ENCODE data around the gene PRKG1.
"Not testable (repeated sequence)": the region's sequence is repeated elsewhere in the genome, so short reads cannot be mapped to it uniquely, and the experiment has no call there.

Gene PRKG1

DNA sequence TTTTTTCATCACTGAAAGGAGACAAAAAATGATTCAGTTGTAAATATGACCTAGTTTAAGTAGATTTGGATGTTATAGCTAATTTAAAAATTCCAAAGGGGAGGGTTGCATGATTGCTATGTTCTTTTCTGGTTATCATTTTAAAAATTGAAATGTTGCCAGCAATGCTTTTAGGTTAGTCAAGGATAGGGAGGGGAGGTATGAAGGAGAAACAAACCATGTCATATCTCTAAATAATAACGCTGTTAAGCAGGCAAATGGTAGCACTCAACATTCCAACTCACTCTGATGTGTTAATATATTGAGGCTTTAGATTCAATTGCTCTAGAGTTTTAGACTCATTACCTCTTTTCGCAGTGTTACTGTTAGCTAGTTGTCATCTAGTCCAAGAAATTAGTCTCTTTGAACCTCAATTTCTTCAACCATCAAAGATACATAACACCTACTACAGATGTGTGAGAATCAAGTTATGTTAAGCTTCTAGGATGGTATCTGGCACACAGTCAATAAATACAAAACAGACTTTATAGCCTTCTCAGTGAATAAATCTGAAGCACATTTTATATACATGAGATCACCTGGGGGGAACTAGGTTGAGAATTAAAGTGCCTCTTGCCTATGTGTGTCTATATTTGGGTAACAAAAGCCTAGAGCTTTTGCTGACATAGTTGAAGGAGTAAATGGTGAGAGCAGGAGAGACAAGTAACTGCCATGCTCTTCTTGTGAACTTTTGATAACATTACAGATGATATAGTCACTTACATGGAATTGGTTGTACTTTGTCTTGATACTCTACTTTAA is 500.2 kb downstream of the PRKG1 start:
- no peak overlapping the region for H3K4me3 ChIP-seq (ENCODE audit: low read depth, low read length)
- TF ChIP-seq CTCF (IDR thresholded peaks at IDR 0.05; ENCODE audit: low read depth, low read length): no peak

DNA sequence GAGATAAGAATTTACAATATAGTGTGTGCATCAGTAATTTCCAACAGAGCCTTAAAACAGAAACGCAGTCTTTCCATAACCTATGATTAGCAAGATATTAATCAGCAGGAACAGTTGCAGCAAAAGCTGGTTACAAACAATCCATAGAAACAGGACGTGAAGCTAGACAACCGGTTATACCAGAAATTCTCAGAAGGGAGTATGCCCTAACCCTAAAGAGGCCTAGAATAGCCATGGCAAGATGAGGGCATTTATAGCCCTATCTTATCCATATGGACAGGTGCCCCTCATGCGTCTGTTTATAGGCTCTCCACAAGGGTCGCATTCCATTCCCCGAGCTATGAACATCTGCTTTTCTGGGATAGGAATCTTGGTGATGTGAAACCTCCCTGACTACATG is 506.9 kb downstream of the PRKG1 start:
- H3K4me3 ChIP-seq (ENCODE audit: low read depth, low read length): not testable (repeated sequence)

DNA sequence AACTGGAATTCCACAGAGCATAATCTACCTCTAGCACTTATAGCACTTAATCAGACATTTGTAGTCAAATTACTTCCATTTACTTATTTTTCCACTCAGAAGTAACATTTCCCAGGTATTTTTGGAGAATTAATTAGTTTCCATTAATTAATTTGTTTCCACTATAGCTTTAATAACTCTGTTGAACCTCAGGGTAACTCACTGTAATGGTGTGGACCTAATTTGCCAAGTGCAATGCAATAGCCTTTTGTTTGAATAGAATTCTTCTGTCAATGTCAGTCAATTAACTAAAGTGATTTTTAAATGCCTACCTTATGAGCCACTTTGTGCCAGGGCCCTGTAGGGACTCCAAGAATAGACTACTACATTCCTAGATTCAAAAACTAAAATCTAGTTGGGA is 509.7 kb downstream of the PRKG1 start:
- TF ChIP-seq CTCF (IDR thresholded peaks at IDR 0.05; ENCODE audit: low read depth, low read length): no peak
- no peak overlapping the region for H3K4me3 ChIP-seq (ENCODE audit: low read depth, low read length)

GRCh38 chr10:51585742-51586141 is 511.5 kb downstream of the PRKG1 start:
- TF ChIP-seq CTCF (IDR thresholded peaks at IDR 0.05; ENCODE audit: low read depth, low read length): no peak
- H3K4me3 ChIP-seq (ENCODE audit: low read depth, low read length): no peak overlapping the region

DNA sequence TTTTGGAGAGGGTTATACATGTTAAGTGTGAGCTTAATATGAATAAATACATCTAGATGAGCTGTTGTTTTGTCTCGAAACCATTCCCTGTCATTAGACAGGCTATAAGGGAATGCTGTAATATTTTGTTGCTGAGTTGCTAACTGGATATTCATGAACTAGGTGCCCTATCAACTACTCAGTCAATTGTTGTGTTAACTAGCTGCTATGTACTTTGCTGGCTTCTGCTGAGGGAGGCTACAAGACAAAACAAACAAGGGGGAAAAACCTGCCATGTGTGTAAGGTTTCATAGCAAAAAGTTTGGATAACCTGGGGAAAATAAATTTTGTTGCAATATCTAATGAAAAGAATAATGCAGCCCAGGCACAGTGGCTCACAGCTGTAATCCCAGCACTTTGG is 514.7 kb downstream of the PRKG1 start:
- no peak overlapping the region for H3K4me3 ChIP-seq (ENCODE audit: low read depth, low read length)
- TF ChIP-seq CTCF (IDR thresholded peaks at IDR 0.05; ENCODE audit: low read depth, low read length): no peak

GRCh38 chr10:51590818-51591217 is 516.5 kb downstream of the PRKG1 start:
- TF ChIP-seq CTCF (IDR thresholded peaks at IDR 0.05; ENCODE audit: low read depth, low read length): no peak
- no peak overlapping the region for H3K4me3 ChIP-seq (ENCODE audit: low read depth, low read length)

GRCh38 chr10:51596695-51597094 is 522.4 kb downstream of the PRKG1 start:
- TF ChIP-seq CTCF (IDR thresholded peaks at IDR 0.05; ENCODE audit: low read depth, low read length): no peak
- no peak overlapping the region for H3K4me3 ChIP-seq (ENCODE audit: low read depth, low read length)

GRCh38 chr10:51599647-51600046 is 525.4 kb downstream of the PRKG1 start:
- no peak for TF ChIP-seq CTCF (IDR thresholded peaks at IDR 0.05; ENCODE audit: low read depth, low read length)
- no peak overlapping the region for H3K4me3 ChIP-seq (ENCODE audit: low read depth, low read length)
